Mesenchymal stem cell (in vitro differentiated cells and primary cell): ENCODE measurements around the gene SLC5A1. TPM values are rescaled to one million over a fixed set of nuclear protein-coding genes. Genes with fewer than 3 reads are reported as not detected.

Source experiments
- DNase-seq: peaks from one replicate; pipeline ENCODE4 v3.0.0-alpha.2; 2013
- H2AFZ ChIP-seq: one replicate; pipeline ENCODE4 v1.6.1; 2013; ENCODE audit warnings: low read depth, mild to moderate bottlenecking, control low read depth, inconsistent platforms, low read length, moderate library complexity
- H2AK5ac ChIP-seq: 2 replicates; pipeline ENCODE4 v1.6.1; 2013; ENCODE audit warnings: low read length, moderate library complexity, mild to moderate bottlenecking, inconsistent platforms; ENCODE audit not compliant: severe bottlenecking
- H2BK120ac ChIP-seq: one replicate; pipeline ENCODE4 v1.6.1; 2013; ENCODE audit warnings: low read depth, mild to moderate bottlenecking, inconsistent platforms, low read length, moderate library complexity
- H2BK12ac ChIP-seq, 2 experiments: one replicate each; pipeline ENCODE4 v1.6.1; 2013; ENCODE audit warnings: inconsistent platforms in 2 of 2, low read length in 2 of 2, mild to moderate bottlenecking in 2 of 2, moderate library complexity in 2 of 2, control low read depth in 1 of 2
- H2BK15ac ChIP-seq: one replicate; pipeline ENCODE4 v1.6.1; 2013; ENCODE audit warnings: mild to moderate bottlenecking, low read depth, inconsistent platforms; ENCODE audit not compliant: poor library complexity, severe bottlenecking
- H2BK5ac ChIP-seq: 2 replicates; pipeline ENCODE4 v1.6.1; 2013; ENCODE audit warnings: low read depth, mild to moderate bottlenecking, low read length, control low read depth, inconsistent platforms; ENCODE audit not compliant: poor library complexity, severe bottlenecking
- H3K14ac ChIP-seq, 2 experiments: one replicate each; pipeline ENCODE4 v1.6.1; 2013; ENCODE audit warnings: inconsistent platforms in 2 of 2, low read length in 2 of 2, control low read depth in 1 of 2, mild to moderate bottlenecking in 1 of 2, moderate library complexity in 1 of 2
- H3K18ac ChIP-seq, 2 experiments: one replicate each; pipeline ENCODE4 v1.6.1; 2013; ENCODE audit warnings: inconsistent platforms in 2 of 2, low read length in 2 of 2, control low read depth in 1 of 2, low read depth in 1 of 2, mild to moderate bottlenecking in 1 of 2
- H3K23ac ChIP-seq, 2 experiments: one replicate each; pipeline ENCODE4 v1.6.1; 2013; ENCODE audit warnings: inconsistent platforms in 2 of 2, low read length in 2 of 2, mild to moderate bottlenecking in 2 of 2, moderate library complexity in 2 of 2, control low read depth in 1 of 2
- H3K27ac ChIP-seq: 2 replicates; pipeline ENCODE4 v1.5.1; 2013; ENCODE audit warnings: mild to moderate bottlenecking, moderate library complexity, low read length, control low read depth, inconsistent platforms; ENCODE audit not compliant: poor library complexity, severe bottlenecking
- H3K27me3 ChIP-seq, 2 experiments: 2 replicates each; pipeline versions ENCODE4 v1.6.1 to v1.7.0; 2013; ENCODE audit warnings: low read length in 2 of 2, mild to moderate bottlenecking in 2 of 2, moderate library complexity in 2 of 2, control low read depth in 1 of 2, inconsistent platforms in 1 of 2; ENCODE audit not compliant: control insufficient read depth in 1 of 2, insufficient read depth in 1 of 2
- H3K36me3 ChIP-seq, 2 experiments: 2 replicates each; pipeline versions ENCODE4 v1.6.1 to v1.7.0; 2013; ENCODE audit warnings: low read length in 2 of 2, control low read depth in 1 of 2, inconsistent platforms in 1 of 2, low read depth in 1 of 2, mild to moderate bottlenecking in 1 of 2; ENCODE audit not compliant: insufficient read depth in 2 of 2, control insufficient read depth in 1 of 2
- H3K4ac ChIP-seq, 2 experiments: one replicate each; pipeline ENCODE4 v1.6.1; 2013; ENCODE audit warnings: inconsistent platforms in 2 of 2, low read length in 2 of 2, mild to moderate bottlenecking in 2 of 2, moderate library complexity in 2 of 2, control low read depth in 1 of 2, low read depth in 1 of 2
- H3K4me1 ChIP-seq: 2 replicates; pipeline ENCODE4 v1.6.1; 2013; ENCODE audit warnings: low read depth, low read length, control low read depth; ENCODE audit not compliant: control insufficient read depth, insufficient read depth
- H3K4me2 ChIP-seq: 2 replicates; pipeline ENCODE4 v1.6.1; 2013; ENCODE audit warnings: low read length, mild to moderate bottlenecking, inconsistent platforms; ENCODE audit not compliant: poor library complexity, severe bottlenecking
- H3K4me3 ChIP-seq, 2 experiments: 2 replicates each; pipeline versions ENCODE4 v1.5.1 to v1.7.0; 2013; ENCODE audit warnings: low read length in 2 of 2, mild to moderate bottlenecking in 2 of 2, control low read depth in 1 of 2, low read depth in 1 of 2; ENCODE audit not compliant: insufficient read depth in 1 of 2
- H3K79me1 ChIP-seq: replicated peaks from 2 replicates; pipeline ENCODE4 v1.6.1; 2013; ENCODE audit warnings: mild to moderate bottlenecking, control low read depth, low read length, inconsistent platforms; ENCODE audit not compliant: poor library complexity, severe bottlenecking
- H3K9ac ChIP-seq: 2 replicates; pipeline ENCODE4 v1.7.0; 2013; ENCODE audit warnings: mild to moderate bottlenecking, low read length, moderate library complexity
- H3K9me3 ChIP-seq: 2 replicates; pipeline ENCODE4 v1.7.0; 2013; ENCODE audit warnings: mild to moderate bottlenecking, low read length; ENCODE audit not compliant: control insufficient read depth
- H4K8ac ChIP-seq: one replicate; pipeline ENCODE4 v1.6.1; 2013; ENCODE audit warnings: inconsistent platforms, mild to moderate bottlenecking, low read length, moderate library complexity
- H4K91ac ChIP-seq: one replicate; pipeline ENCODE4 v1.6.1; 2013; ENCODE audit warnings: mild to moderate bottlenecking, low read length, inconsistent platforms
- WGBS: methylation state at CpG from one replicate; pipeline ENCODE4 v1.1.7; 2013; ENCODE audit warnings: mixed read lengths; 5-methylcytosine and 5-hydroxymethylcytosine counted together
- polyA plus RNA-seq, 2 experiments: library from polyadenylated mRNA; stranded (reverse); fragments of 200-250 nt; gene quantifications; one replicate each; pipeline ENCODE4 v1.2.3, GENCODE V29; 2013

SLC5A1 gene
- polyA plus RNA-seq (2013, experiment 1 of 2) = not detected
- polyA plus RNA-seq (2013, experiment 2 of 2) = not detected

- H3K36me3 ChIP-seq = no peaks in the 10 kb centered on the region
- H2AFZ ChIP-seq = no peak within 1 kb of the TSS
- H3K14ac ChIP-seq = no peak within 1 kb of the TSS
- H4K8ac ChIP-seq = no peak within 1 kb of the TSS
- H3K4me1 ChIP-seq = no peaks in the 10 kb centered on the region
- no peak within 1 kb of the TSS for H2BK12ac ChIP-seq
- H3K4ac ChIP-seq = no peak within 1 kb of the TSS
- no peak within 1 kb of the TSS for H3K18ac ChIP-seq
- H3K23ac ChIP-seq = peak within 1 kb of the TSS in 1 of 2 experiments; percentile 26
- H2BK120ac ChIP-seq = no peak within 1 kb of the TSS
- H4K91ac ChIP-seq = no peak within 1 kb of the TSS
- peaks cover 56 to 64% of the 10 kb centered on the region in 2 experiments for H3K27me3 ChIP-seq
- 83% methylated on average over 21 of the region's 21 CpGs for WGBS
- no peak within 1 kb of the TSS for H2BK5ac ChIP-seq
- H3K9ac ChIP-seq = no peak within 1 kb of the TSS
- H3K4me2 ChIP-seq = no peak within 1 kb of the TSS
- H2BK15ac ChIP-seq = no peak within 1 kb of the TSS
- no peak for DNase-seq
- H2AK5ac ChIP-seq = no peak within 1 kb of the TSS
- no peaks in the 10 kb centered on the region for H3K9me3 ChIP-seq
- H3K79me1 ChIP-seq = no peaks in the 10 kb centered on the region
- no peak within 1 kb of the TSS for H3K4me3 ChIP-seq
- no peak within 1 kb of the TSS for H3K27ac ChIP-seq
Observed at GRCh38 chr22:32042924-32043323, at the start of gene SLC5A1. SLC5A1 (plus strand) TSS chr22:32043261; CDS start chr22:32043282, 21 bp downstream.

- Histone ChIP-seq H3K27me3 (peaks cover 19 to 29% of the 10 kb centered on the region in 2 experiments), H3K4ac (no peak overlapping the region), H3K4me1 (no peaks in the 10 kb centered on the region), H3K36me3 (no peaks in the 10 kb centered on the region), H3K18ac (no peak overlapping the region), H3K79me1 (no peaks in the 10 kb centered on the region), H3K27ac (no peak overlapping the region), H3K14ac (no peak overlapping the region), H3K9ac (no peak overlapping the region), H2BK120ac (no peak overlapping the region), H2BK15ac (no peak overlapping the region), H2BK5ac (no peak overlapping the region), H3K4me3 (no peak overlapping the region), H4K91ac (no peak overlapping the region), H4K8ac (no peak overlapping the region), H3K23ac (no peak overlapping the region), H2AK5ac (no peak overlapping the region), H2BK12ac (no peak overlapping the region), H3K4me2 (no peak overlapping the region), H2AFZ (no peak overlapping the region), H3K9me3 (no peaks in the 10 kb centered on the region)
- DNase-seq = no peak
- 90% methylated on average over 2 of the region's 3 CpGs for WGBS
Observed at GRCh38 chr22:31995046-31995445, 48.0 kb upstream of the SLC5A1 start.

GRCh38 chr22:31995807-31996206 lies 47.3 kb upstream of the SLC5A1 start:
- DNase-seq = no peak
- no peak overlapping the region for H2BK120ac ChIP-seq
- H4K91ac ChIP-seq = no peak overlapping the region
- H3K4me1 ChIP-seq = no peaks in the 10 kb centered on the region
- 81% methylated on average over 3 of the region's 3 CpGs for WGBS
- no peak overlapping the region for H3K14ac ChIP-seq
- H3K27me3 ChIP-seq = peaks cover 12 to 21% of the 10 kb centered on the region in 2 experiments
- H4K8ac ChIP-seq = no peak overlapping the region
- H3K23ac ChIP-seq = no peak overlapping the region
- H2BK12ac ChIP-seq = no peak overlapping the region
- no peak overlapping the region for H3K27ac ChIP-seq
- H3K9me3 ChIP-seq = no peaks in the 10 kb centered on the region
- H3K36me3 ChIP-seq = no peaks in the 10 kb centered on the region
- no peak overlapping the region for H3K9ac ChIP-seq
- H2AFZ ChIP-seq = no peak overlapping the region
- H3K4me3 ChIP-seq = no peak overlapping the region
- no peaks in the 10 kb centered on the region for H3K79me1 ChIP-seq
- no peak overlapping the region for H3K18ac ChIP-seq
- no peak overlapping the region for H2AK5ac ChIP-seq
- no peak overlapping the region for H3K4me2 ChIP-seq
- no peak overlapping the region for H3K4ac ChIP-seq
- H2BK5ac ChIP-seq = no peak overlapping the region
- no peak overlapping the region for H2BK15ac ChIP-seq

GRCh38 chr22:31998784-31999385 lies 44.2 kb upstream of the SLC5A1 start:
- H2BK12ac ChIP-seq = no peak overlapping the region
- H3K27ac ChIP-seq = no peak overlapping the region
- peaks cover 6 to 18% of the 10 kb centered on the region in 2 experiments for H3K27me3 ChIP-seq
- H4K91ac ChIP-seq = no peak overlapping the region
- WGBS = 94% methylated on average over 1 of the region's 3 CpGs
- no peaks in the 10 kb centered on the region for H3K79me1 ChIP-seq
- no peak overlapping the region for H2BK15ac ChIP-seq
- no peak overlapping the region for H2AFZ ChIP-seq
- H3K9ac ChIP-seq = no peak overlapping the region
- no peaks in the 10 kb centered on the region for H3K4me1 ChIP-seq
- H3K4me3 ChIP-seq = no peak overlapping the region
- no peak overlapping the region for H3K4ac ChIP-seq
- no peaks in the 10 kb centered on the region for H3K9me3 ChIP-seq
- H4K8ac ChIP-seq = no peak overlapping the region
- H3K23ac ChIP-seq = no peak overlapping the region
- H3K18ac ChIP-seq = no peak overlapping the region
- H3K4me2 ChIP-seq = no peak overlapping the region
- no peak overlapping the region for H2BK120ac ChIP-seq
- H3K36me3 ChIP-seq = no peaks in the 10 kb centered on the region
- no peak overlapping the region for H3K14ac ChIP-seq
- no peak overlapping the region for H2BK5ac ChIP-seq
- no peak overlapping the region for H2AK5ac ChIP-seq
- no peak for DNase-seq
